Activated B cell treated with CpG ODN at 0.5 μM for 24 hours (primary cell): ENCODE data around the gene CBFA2T2. TPM values are rescaled to one million over a fixed set of nuclear protein-coding genes. Genes with fewer than 3 reads are reported as not detected.

ENCODE experiments used
- ATAC-seq: fragments of 200-7000 bp; cut with Tn5 transposase; one replicate; pipeline ENCODE4 v1.10.0; 2021; ENCODE audit warnings: low read depth, mild to moderate bottlenecking, moderate library complexity
- CTCF ChIA-PET: fragments of 350-600 bp; sonication (Branson Sonifier 250); formaldehyde crosslinking; loops from one replicate; lab custom pipeline; 2021; ENCODE audit warnings: antibody characterized with exemption; lab: Charles Lee
- POLR2A ChIA-PET: fragments of 350-600 bp; sonication (Branson Sonifier 250); formaldehyde crosslinking; loops from one replicate; lab custom pipeline; 2021; ENCODE audit warnings: antibody characterized with exemption; lab: Charles Lee
- DNase-seq: peaks from one replicate; pipeline ENCODE4 v3.0.0; 2022
- H3K27ac Mint-ChIP-seq: one replicate; pipeline ENCODE4 v1.8.0; 2020; ENCODE audit warnings: mixed read lengths
- H3K27me3 Mint-ChIP-seq: one replicate; pipeline ENCODE4 v1.8.0; 2021; ENCODE audit warnings: mixed read lengths
- H3K36me3 Mint-ChIP-seq: one replicate; pipeline ENCODE4 v1.8.0; 2021; ENCODE audit warnings: low read depth, mixed read lengths
- H3K4me1 Mint-ChIP-seq: one replicate; pipeline ENCODE4 v1.8.0; 2021; ENCODE audit warnings: mixed read lengths
- H3K4me3 Mint-ChIP-seq: one replicate; pipeline ENCODE4 v1.8.0; 2020; ENCODE audit warnings: mild to moderate bottlenecking, mixed read lengths
- H3K9me3 Mint-ChIP-seq: one replicate; pipeline ENCODE4 v1.8.0; 2020; ENCODE audit warnings: mixed read lengths
- intact Hi-C: fragments of 100-400 bp; cut with micrococcal nuclease; formaldehyde crosslinking; loops from one replicate; pipeline ENCODE4 v1.15.1; 2024
- total RNA-seq: library from RNA; stranded (reverse); gene quantifications from 2 replicates; pipeline ENCODE4 v1.2.3, GENCODE V29; 2022
- TF ChIP-seq, protein P1 (sequence below): fragments of 200-600 bp; IDR thresholded peaks from one replicate; pipeline ENCODE4 v1.8.0; 2022; ENCODE audit warnings: antibody characterized with exemption, mild to moderate bottlenecking

Gene CBFA2T2
- total RNA-seq, 1 donor from 2014 or later = 15.8 TPM

DNA sequence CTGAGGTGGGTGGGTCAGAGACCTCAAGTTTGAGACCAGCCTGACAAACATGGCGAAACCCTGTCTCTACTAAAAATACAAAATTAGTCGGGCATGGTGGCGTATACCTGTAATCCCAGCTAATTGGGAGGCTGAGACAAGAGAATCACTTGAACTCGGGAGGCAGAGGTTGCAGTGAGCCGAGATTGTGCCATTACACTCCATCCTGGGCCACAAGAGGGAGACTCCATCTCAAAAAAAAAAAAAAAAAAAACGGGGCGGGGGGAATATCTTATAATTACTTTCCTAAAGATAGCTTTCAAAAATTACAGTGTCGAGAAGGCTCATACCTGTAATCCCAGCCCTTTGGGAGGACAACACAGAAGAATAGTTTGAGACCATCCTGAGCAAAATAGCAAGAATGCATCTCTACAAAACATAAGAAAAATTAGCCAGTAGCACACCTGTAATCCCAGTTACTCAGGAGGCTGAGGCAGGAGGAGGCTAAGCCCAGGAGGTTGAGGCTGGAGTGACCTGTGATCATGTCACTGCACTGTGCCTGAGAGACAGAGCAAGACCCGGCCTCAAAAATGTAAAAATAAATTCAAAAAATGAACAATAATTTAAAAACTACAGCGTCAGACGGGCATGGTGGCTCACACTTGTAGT, 25.8 kb downstream of the CBFA2T2 start:
- Mint-ChIP-seq H3K27ac (no peak overlapping the region), H3K36me3 (no peaks in the 10 kb centered on the region), H3K4me3 (no peak overlapping the region), H3K4me1 (peaks cover 25% of the 10 kb centered on the region), H3K27me3 (no peaks in the 10 kb centered on the region), H3K9me3 (no peaks in the 10 kb centered on the region)
- ChIA-PET CTCF (interaction anchor here (1.0 kb wide), 1 partner anchor 148 kb away, joined by 3 read pairs; no protein-coding TSS in a partner anchor), POLR2A (interaction anchor here (0.6 kb wide), 1 partner anchor 154 kb away, joined by 4 read pairs; no protein-coding TSS in a partner anchor)
- DNase-seq (no peak), ATAC-seq (no peak)
- TF ChIP-seq, protein P1, sequence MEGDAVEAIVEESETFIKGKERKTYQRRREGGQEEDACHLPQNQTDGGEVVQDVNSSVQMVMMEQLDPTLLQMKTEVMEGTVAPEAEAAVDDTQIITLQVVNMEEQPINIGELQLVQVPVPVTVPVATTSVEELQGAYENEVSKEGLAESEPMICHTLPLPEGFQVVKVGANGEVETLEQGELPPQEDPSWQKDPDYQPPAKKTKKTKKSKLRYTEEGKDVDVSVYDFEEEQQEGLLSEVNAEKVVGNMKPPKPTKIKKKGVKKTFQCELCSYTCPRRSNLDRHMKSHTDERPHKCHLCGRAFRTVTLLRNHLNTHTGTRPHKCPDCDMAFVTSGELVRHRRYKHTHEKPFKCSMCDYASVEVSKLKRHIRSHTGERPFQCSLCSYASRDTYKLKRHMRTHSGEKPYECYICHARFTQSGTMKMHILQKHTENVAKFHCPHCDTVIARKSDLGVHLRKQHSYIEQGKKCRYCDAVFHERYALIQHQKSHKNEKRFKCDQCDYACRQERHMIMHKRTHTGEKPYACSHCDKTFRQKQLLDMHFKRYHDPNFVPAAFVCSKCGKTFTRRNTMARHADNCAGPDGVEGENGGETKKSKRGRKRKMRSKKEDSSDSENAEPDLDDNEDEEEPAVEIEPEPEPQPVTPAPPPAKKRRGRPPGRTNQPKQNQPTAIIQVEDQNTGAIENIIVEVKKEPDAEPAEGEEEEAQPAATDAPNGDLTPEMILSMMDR = no peak
- intact Hi-C loops = no loop called here

DNA sequence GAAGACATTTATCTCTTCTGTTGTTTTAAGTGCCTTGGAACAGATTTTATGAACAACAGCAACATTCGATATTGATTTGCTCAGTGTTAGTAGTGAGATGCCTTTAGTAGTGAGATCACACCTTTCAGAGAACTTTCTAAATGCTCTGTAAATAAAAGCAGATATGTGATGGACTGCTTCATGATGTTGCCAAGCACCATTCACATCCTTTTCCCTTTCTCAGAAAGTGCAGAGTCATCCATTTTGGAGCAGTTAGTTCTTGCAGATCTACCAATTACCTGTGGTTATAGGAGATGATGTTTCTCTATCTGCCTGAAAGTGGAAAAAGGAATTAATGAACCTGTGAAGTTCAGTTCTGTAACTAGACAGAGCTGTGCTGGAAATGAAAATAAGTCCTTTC, 27.0 kb downstream of the CBFA2T2 start:
- DNase-seq = no peak
- H3K27ac Mint-ChIP-seq = no peak overlapping the region
- H3K4me1 Mint-ChIP-seq = peaks cover 33% of the 10 kb centered on the region
- no peak overlapping the region for H3K4me3 Mint-ChIP-seq
- CTCF ChIA-PET = interaction anchor here (1.0 kb wide), 1 partner anchor 9 kb away, joined by 3 read pairs; no protein-coding TSS in a partner anchor
- H3K36me3 Mint-ChIP-seq = no peaks in the 10 kb centered on the region
- ATAC-seq = no peak
- H3K9me3 Mint-ChIP-seq = no peaks in the 10 kb centered on the region
- intact Hi-C loops = no loop called here
- TF ChIP-seq, protein P1 = no peak
- POLR2A ChIA-PET = interaction anchor here (0.7 kb wide), 1 partner anchor 40 kb away, joined by 3 read pairs; no protein-coding TSS in a partner anchor
- no peaks in the 10 kb centered on the region for H3K27me3 Mint-ChIP-seq

DNA sequence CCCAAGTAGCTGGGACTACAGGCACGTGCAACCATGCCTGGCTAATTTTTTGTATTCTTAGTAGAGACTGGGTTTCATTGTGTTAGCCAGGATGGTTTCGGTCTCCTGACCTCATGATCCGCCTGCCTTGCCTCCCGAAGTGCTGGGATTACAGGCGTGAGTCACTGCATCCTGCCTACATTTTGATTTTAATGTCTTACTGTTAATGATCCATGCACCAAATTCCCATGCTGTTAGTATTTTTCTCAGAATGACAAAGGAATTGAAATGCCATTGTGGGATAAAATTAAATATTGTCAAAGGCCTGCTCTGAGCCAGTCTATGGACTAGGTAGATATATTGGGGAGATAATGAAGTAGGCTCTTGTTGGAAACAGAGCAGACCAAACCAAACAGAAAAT, 28.2 kb downstream of the CBFA2T2 start:
- Mint-ChIP-seq H3K4me3 (no peak overlapping the region), H3K36me3 (no peaks in the 10 kb centered on the region), H3K9me3 (no peaks in the 10 kb centered on the region), H3K27ac (no peak overlapping the region), H3K4me1 (peaks cover 29% of the 10 kb centered on the region), H3K27me3 (no peaks in the 10 kb centered on the region)
- CTCF ChIA-PET = interaction anchor here (0.6 to 1.0 kb wide), 3 partner anchors 11 to 890 kb away, joined by 3 read pairs; no protein-coding TSS in a partner anchor
- ATAC-seq = no peak
- TF ChIP-seq, protein P1 = no peak
- POLR2A ChIA-PET = interaction anchor here (0.7 kb wide), 1 partner anchor 169 kb away, joined by 3 read pairs; no protein-coding TSS in a partner anchor
- intact Hi-C loops = no loop called here
- no peak for DNase-seq

DNA sequence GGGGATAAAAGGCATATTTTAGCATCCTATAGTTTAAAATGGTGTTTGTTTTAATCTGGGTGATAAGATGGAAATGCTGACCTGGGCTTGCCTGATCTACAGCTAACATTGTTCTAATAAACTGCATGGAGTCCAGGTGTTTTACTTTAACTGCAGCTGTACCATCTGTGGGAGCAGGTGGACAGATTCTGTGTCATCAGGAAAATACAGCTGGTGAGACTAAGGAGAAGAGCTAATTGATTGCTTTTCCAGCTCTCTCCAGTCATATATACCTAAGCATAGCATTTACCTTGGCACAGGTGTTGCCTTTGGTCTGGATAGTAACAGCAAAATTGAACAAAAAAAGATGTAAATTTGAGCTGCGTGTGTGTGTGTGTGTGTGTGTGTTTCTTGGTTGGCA, 31.6 kb downstream of the CBFA2T2 start:
- POLR2A ChIA-PET = no interaction called here

More for the DNA sequence above, 31.6 kb downstream of the CBFA2T2 start:
- DNase-seq (no peak), ATAC-seq (no peak)
- intact Hi-C loops = no loop called here
- H3K9me3 Mint-ChIP-seq = no peaks in the 10 kb centered on the region
- CTCF ChIA-PET = interaction anchor here (1.1 kb wide), 1 partner anchor 15 kb away, joined by 3 read pairs; no protein-coding TSS in a partner anchor
- TF ChIP-seq, protein P1 = no peak
- H3K27ac Mint-ChIP-seq = no peak overlapping the region
- no peaks in the 10 kb centered on the region for H3K27me3 Mint-ChIP-seq
- peaks cover 12% of the 10 kb centered on the region for H3K36me3 Mint-ChIP-seq
- peaks cover 27% of the 10 kb centered on the region for H3K4me1 Mint-ChIP-seq
- no peak overlapping the region for H3K4me3 Mint-ChIP-seq
